BLaER1 treated with 17β-estradiol and CSF1 and Interleukin-3, amounts not matched to agents 10 nM and 100 nM (cell line): Measurements from ENCODE around the gene TDRD9.
A peak's percentile ranks its signal among the peaks of the same experiment; 100 is the strongest.

ENCODE experiments used
- H3K27ac ChIP-seq, 11 experiments: shearing (Covaris generic); formaldehyde crosslinking; 2 replicates each; pipeline ENCODE4 v1.8.1; 2022
- H3K27me3 ChIP-seq, 11 experiments: shearing (Covaris generic); formaldehyde crosslinking; 2 replicates each; pipeline ENCODE4 v1.8.1; 2022
- H3K36me3 ChIP-seq, 11 experiments: shearing (Covaris generic); formaldehyde crosslinking; 2 replicates each; pipeline ENCODE4 v1.8.1; 2022
- H3K4me1 ChIP-seq, 10 experiments: shearing (Covaris generic); formaldehyde crosslinking; 2 replicates each; pipeline ENCODE4 v1.8.1; 2022
- H3K4me2 ChIP-seq, 11 experiments: shearing (Covaris generic); formaldehyde crosslinking; 2 replicates each; pipeline ENCODE4 v1.8.1; 2022
- H3K4me3 ChIP-seq, 10 experiments: shearing (Covaris generic); formaldehyde crosslinking; 2 replicates each; pipeline ENCODE4 v1.8.1; 2022
- H3K9ac ChIP-seq, 11 experiments: shearing (Covaris generic); formaldehyde crosslinking; 2 replicates each; pipeline ENCODE4 v1.8.1; 2022
- H3K9me3 ChIP-seq, 11 experiments: shearing (Covaris generic); formaldehyde crosslinking; replicated peaks in 1 of 11; 2 replicates each; pipeline ENCODE4 v1.8.1; 2022
- H4K20me1 ChIP-seq, 11 experiments: shearing (Covaris generic); formaldehyde crosslinking; 2 replicates each; pipeline ENCODE4 v1.8.1; 2022
- Cebpa-rat ChIP-seq, 11 experiments: shearing (Covaris generic); IDR thresholded peaks; 2 replicates each; pipeline ENCODE4 v1.8.1; 2022

TDRD9 gene

DNA sequence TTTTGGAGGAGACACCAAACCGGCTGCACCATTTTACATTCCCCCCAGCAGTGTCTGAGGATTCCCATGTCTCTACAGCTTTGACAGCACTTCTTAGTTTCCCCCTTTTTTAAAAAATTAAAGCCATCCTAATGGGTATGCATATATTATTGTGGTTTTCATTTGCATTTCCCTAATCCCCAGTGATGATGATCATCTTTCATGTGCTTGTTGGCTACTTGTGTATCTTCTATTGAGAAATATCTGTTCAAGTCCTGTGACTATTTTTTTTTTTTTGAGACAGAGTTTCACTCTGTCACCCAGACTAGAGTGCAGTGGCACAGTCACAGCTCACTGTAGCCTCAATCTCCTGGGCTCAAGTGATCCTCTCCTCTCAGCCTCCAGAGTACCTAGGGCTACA, 134.0 kb downstream of the TDRD9 start:
- Histone ChIP-seq H3K9ac (no peak overlapping the region), H3K9me3 (peaks cover 18 to 30% (median 20%) of the 10 kb centered on the region in 11 experiments), H3K27me3 (0 out of 22 replicates have a peak, but pooled peaks cover 0 to 2% (median 0%) of the 10 kb centered on the region in 11 experiments), H4K20me1 (no peaks in the 10 kb centered on the region), H3K27ac (no peak overlapping the region), H3K4me3 (no peak overlapping the region), H3K4me2 (no peak overlapping the region), H3K36me3 (peaks cover 0 to 14% (median 0%) of the 10 kb centered on the region in 11 experiments; a peak in 4 of 22 replicates), H3K4me1 (no peaks in the 10 kb centered on the region)
- TF ChIP-seq Cebpa-rat (IDR thresholded peaks at IDR 0.05) = no peak

DNA sequence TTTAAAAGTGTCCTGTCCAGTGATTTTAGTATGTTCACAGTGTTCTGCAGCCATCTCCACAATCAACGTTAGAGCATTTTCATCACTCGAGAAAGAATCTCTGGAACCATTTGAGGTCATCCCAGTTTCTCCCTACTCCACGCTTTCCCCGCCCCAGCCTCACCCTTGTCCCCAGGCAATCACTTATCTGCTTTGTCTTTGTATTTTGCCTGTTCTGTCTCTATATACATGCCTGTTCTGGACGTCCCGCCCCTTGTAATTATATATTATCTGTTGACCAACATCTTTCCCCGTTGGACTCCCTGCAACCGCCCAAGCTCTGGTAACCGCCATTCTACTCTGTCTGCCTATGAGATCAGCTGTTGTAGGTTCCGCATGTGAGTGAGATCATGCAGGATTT, 135.7 kb downstream of the TDRD9 start:
- H3K27me3 ChIP-seq = 0 out of 22 replicates have a peak, but pooled peaks cover 0 to 2% (median 0%) of the 10 kb centered on the region in 11 experiments
- H3K36me3 ChIP-seq = peaks cover 0 to 14% (median 0%) of the 10 kb centered on the region in 11 experiments; a peak in 4 of 22 replicates
- H3K4me1 ChIP-seq = no peaks in the 10 kb centered on the region
- H3K9me3 ChIP-seq = peaks cover 26 to 39% (median 32%) of the 10 kb centered on the region in 11 experiments
- H3K9ac ChIP-seq = no peak overlapping the region
- TF ChIP-seq Cebpa-rat (IDR thresholded peaks at IDR 0.05) = no peak
- no peak overlapping the region for H3K4me2 ChIP-seq
- H4K20me1 ChIP-seq = no peaks in the 10 kb centered on the region
- H3K27ac ChIP-seq = no peak overlapping the region
- no peak overlapping the region for H3K4me3 ChIP-seq

- Histone ChIP-seq H3K9ac (no peak overlapping the region), H3K4me1 (no peaks in the 10 kb centered on the region), H3K4me3 (peak overlapping the region in 1 of 10 experiments; percentile 18; a peak in 1 of 20 replicates), H3K27ac (no peak overlapping the region), H3K27me3 (0 out of 22 replicates have a peak, but pooled peaks cover 0 to 2% (median 0%) of the 10 kb centered on the region in 11 experiments), H3K9me3 (peaks cover 28 to 39% (median 33%) of the 10 kb centered on the region in 11 experiments), H3K36me3 (peaks cover 0 to 14% (median 0%) of the 10 kb centered on the region in 11 experiments; a peak in 4 of 22 replicates), H3K4me2 (no peak overlapping the region), H4K20me1 (no peaks in the 10 kb centered on the region)
- no peak for TF ChIP-seq Cebpa-rat (IDR thresholded peaks at IDR 0.05)
These were observed 138.0 kb downstream of the TDRD9 start for GRCh38 chr14:104066279-104066678.

DNA sequence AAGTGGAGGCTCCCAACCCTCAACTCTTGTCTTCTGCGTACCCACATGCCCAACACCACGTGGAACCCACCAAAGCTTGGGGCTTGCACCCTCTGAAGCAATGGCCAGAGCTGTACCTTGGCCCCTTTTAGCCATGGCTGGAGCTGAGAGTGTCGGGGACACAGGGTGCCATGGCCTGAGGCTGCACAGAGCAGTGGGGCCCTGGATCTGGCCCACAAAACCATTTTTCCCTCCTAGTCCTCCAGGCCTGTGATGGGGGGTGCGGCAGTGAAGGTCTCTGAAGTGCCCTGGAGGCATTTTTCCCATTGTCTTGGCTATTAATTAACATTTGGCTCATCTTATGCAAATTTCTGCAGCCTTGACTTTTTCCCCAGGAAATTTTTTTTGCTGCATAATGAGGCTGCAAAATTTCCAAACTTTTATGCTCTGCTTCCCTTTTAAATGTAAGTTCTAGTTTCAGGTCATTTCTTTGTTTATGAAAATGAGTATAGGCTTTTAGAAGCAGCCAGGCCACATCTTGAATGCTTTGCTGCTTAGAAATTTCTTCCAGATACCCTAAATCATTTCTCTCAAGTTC, 138.6 kb downstream of the TDRD9 start:
- TF ChIP-seq Cebpa-rat (IDR thresholded peaks at IDR 0.05) = no peak
- Histone ChIP-seq H3K4me1 (no peaks in the 10 kb centered on the region), H3K4me2 (no peak overlapping the region), H3K27me3 (0 out of 22 replicates have a peak, but pooled peaks cover 0 to 2% (median 0%) of the 10 kb centered on the region in 11 experiments), H4K20me1 (no peaks in the 10 kb centered on the region), H3K4me3 (peak overlapping the region in 1 of 10 experiments; percentile 18; a peak in 1 of 20 replicates), H3K36me3 (peaks cover 0 to 14% (median 0%) of the 10 kb centered on the region in 11 experiments; a peak in 4 of 22 replicates), H3K9me3 (peaks cover 28 to 40% (median 33%) of the 10 kb centered on the region in 11 experiments), H3K9ac (no peak overlapping the region), H3K27ac (no peak overlapping the region)

DNA sequence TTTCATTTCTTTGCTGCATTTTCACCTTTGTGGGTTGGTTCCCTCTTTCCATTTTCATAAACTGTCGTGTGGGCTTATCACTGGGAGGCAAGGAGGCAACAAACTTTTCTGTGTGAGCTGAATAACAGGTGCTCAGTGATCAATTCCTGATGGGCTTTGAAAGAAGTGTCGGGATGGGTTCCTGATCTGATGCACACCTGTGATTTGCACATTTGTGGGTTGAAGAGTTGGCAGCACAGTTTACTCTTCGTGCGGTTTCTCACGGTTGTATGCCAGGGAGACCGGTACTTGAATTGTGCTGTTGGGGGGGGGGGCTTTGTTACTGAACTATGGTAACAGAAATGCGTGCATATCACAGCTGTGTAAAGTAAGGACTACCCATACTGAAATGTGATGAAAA, 141.3 kb downstream of the TDRD9 start:
- peaks cover 0 to 11% (median 4%) of the 10 kb centered on the region in 10 experiments; a peak in 6 of 20 replicates for H3K4me1 ChIP-seq
- no peak for TF ChIP-seq Cebpa-rat (IDR thresholded peaks at IDR 0.05)

GRCh38 chr14:104072586-104072985, 144.3 kb downstream of the TDRD9 start:
- H3K36me3 ChIP-seq = peaks cover 0 to 6% (median 0%) of the 10 kb centered on the region in 11 experiments; a peak in 2 of 22 replicates
- H3K4me1 ChIP-seq = peaks cover 0 to 13% (median 4%) of the 10 kb centered on the region in 10 experiments; a peak in 9 of 20 replicates
- no peaks in the 10 kb centered on the region for H3K27me3 ChIP-seq
- H3K9me3 ChIP-seq = peaks cover 23 to 39% (median 29%) of the 10 kb centered on the region in 11 experiments
- no peak overlapping the region for H3K27ac ChIP-seq
- no peak for TF ChIP-seq Cebpa-rat (IDR thresholded peaks at IDR 0.05)
- no peak overlapping the region for H3K9ac ChIP-seq
- peak overlapping the region in 4 of 11 experiments; percentile 10 to 29 (median 20); a peak in 4 of 22 replicates for H3K4me2 ChIP-seq
- H4K20me1 ChIP-seq = no peaks in the 10 kb centered on the region
- H3K4me3 ChIP-seq = no peak overlapping the region

More for the DNA sequence above, 141.3 kb downstream of the TDRD9 start:
- peaks cover 44 to 62% (median 54%) of the 10 kb centered on the region in 11 experiments for H3K9me3 ChIP-seq
- no peak overlapping the region for H3K4me2 ChIP-seq
- H3K36me3 ChIP-seq = peaks cover 0 to 14% (median 0%) of the 10 kb centered on the region in 11 experiments; a peak in 5 of 22 replicates
- H3K9ac ChIP-seq = no peak overlapping the region
- H3K4me3 ChIP-seq = no peak overlapping the region
- H3K27ac ChIP-seq = no peak overlapping the region
- no peaks in the 10 kb centered on the region for H4K20me1 ChIP-seq
- 0 out of 22 replicates have a peak, but pooled peaks cover 0 to 2% (median 0%) of the 10 kb centered on the region in 11 experiments for H3K27me3 ChIP-seq

- peaks cover 16 to 29% (median 22%) of the 10 kb centered on the region in 11 experiments for H3K9me3 ChIP-seq
- H3K4me1 ChIP-seq = peaks cover 5 to 21% (median 11%) of the 10 kb centered on the region in 10 experiments; a peak in 17 of 20 replicates
- no peak for TF ChIP-seq Cebpa-rat (IDR thresholded peaks at IDR 0.05)
- no peaks in the 10 kb centered on the region for H3K27me3 ChIP-seq
- no peak overlapping the region for H3K4me2 ChIP-seq
- H3K4me3 ChIP-seq = no peak overlapping the region
- peaks cover 0 to 6% (median 0%) of the 10 kb centered on the region in 11 experiments; a peak in 2 of 22 replicates for H3K36me3 ChIP-seq
- no peaks in the 10 kb centered on the region for H4K20me1 ChIP-seq
- H3K27ac ChIP-seq = no peak overlapping the region
- H3K9ac ChIP-seq = no peak overlapping the region
These were observed 145.5 kb downstream of the TDRD9 start for GRCh38 chr14:104073764-104074163.

DNA sequence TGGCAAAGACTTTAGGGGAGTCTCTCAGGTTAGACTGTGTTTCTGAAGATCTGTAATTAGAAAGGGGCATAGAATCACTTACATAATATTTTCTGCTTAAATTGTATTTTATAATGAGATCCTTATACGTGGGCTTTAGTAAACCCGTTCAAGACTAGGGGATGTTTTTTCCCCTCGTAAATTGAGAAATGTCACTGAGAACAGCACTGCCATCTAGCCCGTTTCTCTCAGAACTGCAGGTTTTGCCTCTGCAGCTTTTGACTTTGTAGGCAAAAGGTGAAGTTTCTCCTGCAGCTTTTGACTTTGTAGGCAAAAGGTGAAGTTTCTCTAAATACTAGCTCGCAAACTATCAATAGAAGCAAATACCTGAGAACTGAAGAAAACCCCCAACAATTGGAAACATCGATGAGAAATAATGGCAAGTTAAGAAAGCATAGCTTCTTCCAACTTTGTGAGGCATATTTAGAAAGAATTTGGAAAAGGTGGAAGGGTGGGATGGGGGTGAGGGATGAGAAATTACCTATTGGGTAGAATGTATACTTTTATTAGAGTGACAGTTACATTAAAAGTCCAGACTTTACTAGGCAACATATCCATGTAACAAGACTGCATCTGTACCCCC, 147.4 kb downstream of the TDRD9 start:
- Histone ChIP-seq H3K9me3 (peaks cover 16 to 26% (median 23%) of the 10 kb centered on the region in 11 experiments), H3K27ac (no peak overlapping the region), H3K27me3 (no peaks in the 10 kb centered on the region)

DNA sequence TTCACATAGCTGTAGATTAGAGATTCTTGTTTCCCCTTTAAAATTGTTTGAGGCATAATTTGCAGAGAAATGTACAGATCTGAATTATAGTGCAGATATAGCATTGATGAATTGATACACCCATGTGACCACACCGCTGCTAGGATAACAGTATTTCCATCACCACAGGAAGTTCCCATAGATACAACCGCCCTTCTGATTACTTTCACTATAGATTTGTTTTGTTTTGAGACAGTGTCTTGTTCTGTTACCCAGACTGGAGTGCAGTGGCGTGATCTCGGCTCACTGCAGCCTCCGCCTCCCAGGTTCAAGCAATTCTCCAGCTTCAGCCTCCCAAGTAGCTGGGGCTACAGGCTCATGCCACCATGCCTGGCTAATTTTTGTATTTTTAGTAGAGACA, 148.5 kb downstream of the TDRD9 start:
- no peaks in the 10 kb centered on the region for H3K27me3 ChIP-seq
- no peak overlapping the region for H3K27ac ChIP-seq
- H3K9me3 ChIP-seq = peaks cover 16 to 26% (median 23%) of the 10 kb centered on the region in 11 experiments
- peaks cover 5 to 38% (median 20%) of the 10 kb centered on the region in 10 experiments; a peak in 17 of 20 replicates for H3K4me1 ChIP-seq
- H3K4me2 ChIP-seq = no peak overlapping the region
- no peaks in the 10 kb centered on the region; a peak in 1 of 22 replicates for H4K20me1 ChIP-seq
- no peak for TF ChIP-seq Cebpa-rat (IDR thresholded peaks at IDR 0.05)
- H3K9ac ChIP-seq = no peak overlapping the region
- no peak overlapping the region for H3K4me3 ChIP-seq
- peaks cover 0 to 6% (median 0%) of the 10 kb centered on the region in 11 experiments; a peak in 2 of 22 replicates for H3K36me3 ChIP-seq

More for the DNA sequence above, 147.4 kb downstream of the TDRD9 start:
- Histone ChIP-seq H3K4me3 (no peak overlapping the region), H3K9ac (no peak overlapping the region), H4K20me1 (no peaks in the 10 kb centered on the region), H3K4me1 (peaks cover 5 to 37% (median 19%) of the 10 kb centered on the region in 10 experiments; a peak in 17 of 20 replicates), H3K36me3 (peaks cover 0 to 6% (median 0%) of the 10 kb centered on the region in 11 experiments; a peak in 2 of 22 replicates), H3K4me2 (no peak overlapping the region)
- no peak for TF ChIP-seq Cebpa-rat (IDR thresholded peaks at IDR 0.05)
